Measurements from ENCODE around the gene DAAM2.

The DAAM2 gene

DNA sequence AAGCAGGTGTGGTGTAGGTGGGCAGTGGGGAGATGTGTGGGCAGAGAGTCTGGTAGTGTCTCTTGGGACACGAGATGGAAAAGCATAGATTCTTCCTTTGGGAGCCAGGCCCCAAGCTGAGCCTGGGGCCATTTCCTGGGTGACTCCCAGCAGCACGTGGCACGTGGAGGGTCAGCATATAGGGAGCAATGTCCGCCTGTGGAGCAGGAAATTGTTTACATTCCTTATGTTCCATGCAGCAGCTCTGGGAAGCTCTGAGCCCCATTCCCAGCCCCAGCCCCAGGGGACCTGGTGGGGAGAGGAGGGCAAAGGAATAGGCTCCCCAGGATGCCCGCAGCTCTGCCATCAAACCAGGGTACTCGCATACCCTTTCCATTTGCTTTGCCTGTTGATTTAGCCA is 57.6 kb downstream of the DAAM2 start:
- DNase-seq: no peak

DNA sequence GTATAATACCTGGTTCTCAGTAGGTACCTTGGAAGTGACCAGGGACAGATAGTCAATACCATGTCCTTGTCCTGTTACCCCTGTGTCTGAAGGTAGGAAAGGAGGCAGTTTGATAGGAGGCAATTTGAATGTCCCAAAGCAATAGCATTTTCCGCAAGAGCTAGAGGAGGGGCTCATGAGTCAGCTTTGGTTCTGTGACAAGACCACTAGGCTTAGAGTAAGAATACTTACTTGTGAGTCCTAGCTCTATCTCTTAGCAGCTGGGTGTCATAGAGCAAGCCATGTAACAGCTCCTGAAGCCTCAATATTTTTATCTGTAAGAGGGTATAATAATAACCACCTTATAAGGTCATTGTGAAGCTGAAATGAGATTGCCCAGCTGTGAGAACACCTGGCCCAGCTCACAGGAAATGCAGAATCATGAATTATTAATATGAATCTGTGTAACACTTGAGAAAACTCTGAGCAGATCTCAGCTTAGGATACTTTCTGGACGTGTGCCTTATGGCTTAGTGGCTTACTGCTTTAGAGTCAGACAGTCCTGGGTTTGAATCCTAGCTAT is 58.6 kb downstream of the DAAM2 start:
- DNase-seq: no peak

GRCh38 chr6:39851331-39851730 is 59.2 kb downstream of the DAAM2 start:
- DNase-seq: no peak

GRCh38 chr6:39852324-39852723 is 60.1 kb downstream of the DAAM2 start:
- no peak for DNase-seq

GRCh38 chr6:39853604-39854003 is 61.4 kb downstream of the DAAM2 start:
- DNase-seq: no peak

DNA sequence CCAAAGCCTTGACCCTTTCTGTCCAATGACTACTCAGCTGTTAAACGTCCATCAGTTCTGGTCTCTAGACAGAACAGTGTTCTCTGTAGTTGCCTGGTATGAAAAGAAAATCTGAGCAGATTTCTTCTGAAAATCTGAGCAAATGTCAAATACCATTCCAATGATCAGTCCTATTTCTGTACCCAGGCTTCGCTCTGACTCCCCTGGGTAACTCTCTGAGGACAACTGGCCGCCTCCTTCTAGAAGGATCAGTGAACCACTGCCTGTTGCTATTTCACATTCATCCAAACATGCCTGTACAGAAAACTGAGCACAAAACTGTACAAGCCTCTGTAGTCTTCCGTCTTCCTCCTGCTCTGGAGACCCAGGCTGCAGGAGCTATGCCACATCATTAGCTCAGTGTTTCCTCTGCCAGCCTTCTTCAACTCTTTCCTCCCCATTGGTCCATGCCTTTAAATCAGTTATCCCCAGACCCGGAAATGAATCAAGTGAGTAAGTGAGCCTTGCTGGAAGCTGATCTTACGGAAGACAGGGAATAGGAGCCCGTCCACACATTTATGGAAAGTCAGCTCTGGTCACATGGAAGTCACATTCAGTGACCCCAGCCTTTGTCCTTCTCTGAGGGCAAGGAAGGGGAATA is 63.3 kb downstream of the DAAM2 start:
- no peak for DNase-seq

- DNase-seq: no peak
Measured at GRCh38 chr6:39859025-39859424, 66.8 kb downstream of the DAAM2 start.

GRCh38 chr6:39861663-39862062 is 69.5 kb downstream of the DAAM2 start:
- no peak for DNase-seq

DNA sequence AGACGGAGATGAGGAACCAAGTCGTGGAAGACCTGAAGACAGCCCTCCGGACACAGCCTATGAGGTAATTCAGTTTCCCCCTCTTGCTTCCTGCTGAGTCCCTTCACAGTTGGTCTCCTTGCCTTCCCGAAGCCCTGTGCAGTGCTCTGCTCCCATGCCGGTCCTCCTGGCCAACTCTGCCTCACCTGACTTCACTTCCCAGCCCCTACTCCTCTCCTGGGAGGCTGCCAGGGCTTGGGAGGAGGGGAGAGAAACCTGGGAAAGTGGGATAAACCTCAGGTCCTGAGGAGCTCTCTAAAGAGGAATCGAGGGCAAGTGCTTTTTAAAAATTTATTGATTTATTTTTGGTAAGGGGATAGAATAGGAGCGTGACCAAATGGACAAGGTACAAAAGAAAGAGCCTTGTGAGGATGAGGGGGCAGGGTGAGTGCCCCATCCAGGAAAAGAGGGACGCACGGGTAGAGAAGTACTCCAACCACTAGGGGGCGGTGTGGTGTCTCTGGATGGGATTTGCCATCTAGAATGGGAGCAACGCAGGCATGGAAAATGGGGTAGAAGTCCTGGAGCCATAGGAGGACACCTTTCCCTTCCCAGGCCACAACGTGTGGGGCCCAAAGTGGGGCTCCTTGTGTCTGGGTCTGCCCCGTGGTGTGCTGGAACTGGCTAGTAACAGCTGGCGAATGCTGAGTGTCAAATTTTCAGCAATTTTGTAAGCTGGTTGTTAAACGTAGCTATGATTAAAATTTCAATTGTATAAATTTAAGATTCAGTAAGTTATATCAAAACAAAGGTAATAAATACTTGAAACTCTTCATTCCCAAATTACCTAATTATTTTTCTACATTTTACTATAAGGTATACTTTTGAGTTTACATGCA is 73.1 kb downstream of the DAAM2 start:
- DNase-seq: peak; percentile 41

GRCh38 chr6:39867592-39867991 is 75.4 kb downstream of the DAAM2 start:
- no peak for DNase-seq

GRCh38 chr6:39870950-39871349 is 78.8 kb downstream of the DAAM2 start:
- no peak for DNase-seq

GRCh38 chr6:39873439-39873838 is 81.3 kb downstream of the DAAM2 start:
- no peak for DNase-seq

GRCh38 chr6:39876111-39876510 is 83.9 kb downstream of the DAAM2 start:
- no peak for DNase-seq

GRCh38 chr6:39876826-39877225 is 84.7 kb downstream of the DAAM2 start:
- DNase-seq: no peak

- DNase-seq: no peak
Measured at GRCh38 chr6:39879535-39879934, 87.4 kb downstream of the DAAM2 start.

GRCh38 chr6:39880594-39880993 is 88.4 kb downstream of the DAAM2 start:
- no peak for DNase-seq

GRCh38 chr6:39881851-39882530 is 89.8 kb downstream of the DAAM2 start:
- DNase-seq: no peak

- no peak for DNase-seq
Measured at GRCh38 chr6:39882531-39882899, 90.3 kb downstream of the DAAM2 start.

GRCh38 chr6:39884696-39885095 is 92.5 kb downstream of the DAAM2 start:
- no peak for DNase-seq

DNA sequence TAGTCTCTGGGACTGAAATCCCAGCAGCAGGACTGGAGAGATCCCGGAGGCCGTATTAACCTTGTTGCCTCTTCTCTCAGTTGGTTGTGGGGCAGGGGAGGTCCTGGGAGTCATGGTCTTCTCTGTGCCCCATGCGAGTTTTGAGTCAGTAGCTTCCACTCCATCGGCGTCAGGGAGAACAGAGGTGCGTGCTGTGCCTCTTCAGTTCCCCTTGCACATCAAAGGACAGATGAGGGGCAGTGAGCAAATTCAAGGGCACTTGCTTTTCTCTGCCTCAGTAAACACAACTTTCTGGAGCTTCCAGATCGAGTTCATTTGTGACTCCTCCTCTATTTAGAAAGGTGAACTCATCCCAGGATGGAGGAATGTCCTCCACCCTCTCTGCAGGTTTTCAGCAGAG is 93.5 kb downstream of the DAAM2 start:
- DNase-seq: no peak

GRCh38 chr6:39886871-39887270 is 94.7 kb downstream of the DAAM2 start:
- DNase-seq: no peak

DNA sequence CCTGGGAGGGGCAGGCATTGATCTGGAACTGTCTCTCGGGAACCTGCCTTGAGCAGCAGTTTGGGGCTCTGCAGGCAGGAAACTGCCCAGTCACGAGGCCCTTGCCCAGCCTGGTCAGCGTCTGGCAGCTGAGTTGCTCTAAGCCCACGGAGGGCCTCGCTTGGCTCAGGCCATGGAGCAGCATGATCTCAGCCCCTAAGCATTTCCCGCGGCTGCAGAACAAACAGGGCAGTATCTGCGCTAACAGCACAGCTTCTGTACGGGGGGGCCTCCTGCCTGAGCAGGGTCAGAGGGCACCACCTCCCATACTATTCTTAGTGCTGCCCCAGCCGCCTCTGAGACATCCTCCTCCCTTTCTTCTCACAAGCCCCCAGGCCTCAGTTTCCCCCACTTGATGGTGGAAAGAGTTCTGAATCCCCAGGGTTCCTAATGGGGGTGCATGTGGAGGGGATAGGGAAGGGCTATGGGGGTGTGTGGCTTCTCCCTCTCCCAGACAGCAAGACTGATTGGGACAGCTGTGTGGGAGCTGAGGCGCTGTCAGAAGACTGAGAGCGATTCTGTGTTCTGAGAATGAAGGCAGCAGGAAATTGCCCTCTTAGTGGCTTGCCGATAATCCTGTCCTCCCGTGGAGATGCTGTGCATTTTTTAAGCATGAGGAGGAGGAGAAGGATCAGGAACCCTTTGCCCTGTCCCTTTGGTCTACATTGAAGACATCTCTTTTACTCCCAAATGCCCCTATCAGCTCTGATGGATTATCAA is 95.7 kb downstream of the DAAM2 start:
- DNase-seq: no peak

GRCh38 chr6:39889229-39889628 is 97.1 kb downstream of the DAAM2 start:
- no peak for DNase-seq

Measured in activated naive CD4-positive, alpha-beta T cell treated with Interleukin-2 at 50 U/mL for 16 hours (primary cell).